HUES64 (cell line): ENCODE results near the gene GSK3B.

Experiments
- H3K27ac ChIP-seq: 2 replicates; pipeline ENCODE4 v1.7.0; 2013; ENCODE audit warnings: low read depth, low read length, inconsistent platforms
- H3K27me3 ChIP-seq: 2 replicates; pipeline ENCODE4 v1.6.1; 2013; ENCODE audit warnings: mild to moderate bottlenecking, low read length; ENCODE audit not compliant: insufficient read depth
- H3K36me3 ChIP-seq: 2 replicates; pipeline ENCODE4 v1.6.1; 2013; ENCODE audit warnings: mild to moderate bottlenecking, low read length; ENCODE audit not compliant: insufficient read depth
- H3K4me1 ChIP-seq: 2 replicates; pipeline ENCODE4 v1.6.1; 2013; ENCODE audit warnings: mild to moderate bottlenecking, low read length, moderate library complexity; ENCODE audit not compliant: insufficient read depth
- H3K4me3 ChIP-seq: 2 replicates; pipeline ENCODE4 v1.5.1; 2013; ENCODE audit warnings: mild to moderate bottlenecking, low read length, moderate library complexity
- H3K9ac ChIP-seq: 2 replicates; pipeline ENCODE4 v1.6.1; 2013; ENCODE audit warnings: mild to moderate bottlenecking, low read depth, low read length
- H3K9me3 ChIP-seq: 2 replicates; pipeline ENCODE4 v1.6.1; 2013; ENCODE audit warnings: low read depth, low read length; ENCODE audit not compliant: insufficient read depth
- WGBS: fragments of 150-250, 120-280 bp; methylation state at CpG from one replicate; pipeline ENCODE4 v1.1.7; 2013; ENCODE audit warnings: missing lambda C conversion rate; 5-methylcytosine and 5-hydroxymethylcytosine counted together

GSK3B gene

DNA sequence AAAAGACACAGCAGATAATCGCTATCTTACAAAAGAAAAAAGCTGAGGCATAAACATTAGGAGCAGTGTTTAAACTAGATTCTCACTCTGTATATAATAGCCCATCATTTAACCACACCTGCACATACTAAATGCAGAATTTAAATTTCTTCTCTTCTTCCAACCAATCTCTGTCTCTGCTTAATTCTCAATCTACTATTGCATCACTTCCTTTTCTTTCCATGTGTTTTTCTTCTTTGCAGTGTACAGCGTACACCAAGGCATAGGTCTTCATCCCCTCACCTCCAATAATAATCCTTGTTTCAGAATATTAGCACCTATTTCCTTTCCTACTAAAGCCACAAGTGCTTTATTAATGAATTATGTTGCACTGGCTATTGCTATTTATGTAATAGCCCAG is 221.5 kb downstream of the GSK3B start:
- Histone ChIP-seq H3K27ac (no peak overlapping the region), H3K4me3 (no peak overlapping the region), H3K9ac (no peak overlapping the region), H3K9me3 (no peaks in the 10 kb centered on the region), H3K4me1 (peaks cover 18% of the 10 kb centered on the region), H3K36me3 (peaks cover 17% of the 10 kb centered on the region; the same call in 1 of the 2 replicates), H3K27me3 (no peaks in the 10 kb centered on the region)
- 95% methylated on average over 2 of the region's 2 CpGs for WGBS

DNA sequence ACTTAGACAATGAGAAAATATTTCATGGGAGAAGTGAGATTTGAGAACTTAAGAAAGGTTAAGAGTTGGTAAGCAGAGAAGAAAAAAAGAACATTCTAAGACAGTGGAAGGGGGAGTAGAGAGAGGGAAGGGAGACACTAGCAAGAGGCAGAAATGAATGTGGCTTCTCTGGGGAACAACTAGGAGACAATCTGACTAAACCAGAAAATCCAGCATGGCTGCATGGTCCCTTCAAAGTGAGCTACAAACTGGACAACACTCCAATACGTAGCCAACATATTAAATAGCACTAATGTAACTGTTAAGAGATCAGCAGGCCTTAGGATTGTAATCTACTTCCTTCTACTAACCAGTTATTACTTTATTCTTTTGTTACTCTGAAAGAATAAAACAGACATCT is 222.7 kb downstream of the GSK3B start:
- H3K9me3 ChIP-seq: no peaks in the 10 kb centered on the region
- no peak overlapping the region for H3K4me3 ChIP-seq
- H3K27me3 ChIP-seq: no peaks in the 10 kb centered on the region
- peaks cover 11% of the 10 kb centered on the region for H3K4me1 ChIP-seq
- WGBS: 88% methylated on average over 1 of the region's 1 CpG
- H3K9ac ChIP-seq: no peak overlapping the region
- peaks cover 17% of the 10 kb centered on the region for H3K36me3 ChIP-seq
- no peak overlapping the region for H3K27ac ChIP-seq

DNA sequence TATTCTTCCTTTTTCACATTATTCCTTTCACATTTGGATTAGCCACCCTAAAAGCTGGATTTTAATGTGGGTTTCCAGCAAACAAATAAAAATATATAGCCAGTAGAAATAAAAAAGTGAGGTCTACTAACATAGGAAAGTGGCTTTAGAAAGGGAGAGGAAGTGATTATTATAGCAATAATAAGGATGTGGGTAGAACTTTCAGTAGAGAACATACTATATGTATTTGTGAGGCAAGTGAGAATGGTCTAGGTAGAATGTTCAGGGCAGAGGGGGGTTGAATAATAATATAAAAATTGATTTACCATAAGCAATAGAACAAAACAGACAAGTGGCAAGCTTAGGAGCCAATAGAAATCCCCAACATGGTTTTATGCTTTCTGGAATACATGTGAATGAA is 223.7 kb downstream of the GSK3B start:
- Histone ChIP-seq H3K4me3 (no peak overlapping the region), H3K27me3 (no peaks in the 10 kb centered on the region), H3K9ac (no peak overlapping the region), H3K4me1 (peaks cover under 1% of the 10 kb centered on the region; the same call in 1 of the 2 replicates), H3K27ac (no peak overlapping the region), H3K36me3 (peaks cover 20% of the 10 kb centered on the region), H3K9me3 (no peaks in the 10 kb centered on the region)

DNA sequence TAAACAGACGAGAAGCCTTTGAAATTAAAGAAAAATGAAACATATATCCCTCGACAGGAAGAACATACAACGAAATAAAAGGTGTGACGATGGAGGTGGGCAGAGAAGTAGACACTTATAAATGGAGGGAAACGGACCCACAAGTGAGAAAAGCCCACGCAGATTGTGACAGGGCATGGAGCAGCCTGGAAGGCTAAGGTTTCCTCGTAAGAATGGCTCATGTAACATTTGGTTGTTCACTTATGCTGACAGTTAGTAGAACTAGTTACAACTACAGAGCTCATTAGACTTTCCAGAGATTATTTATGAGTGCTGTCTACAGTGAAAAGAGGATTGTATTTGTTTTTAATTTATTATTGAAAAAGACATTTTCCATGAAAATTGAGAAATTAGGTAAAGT is 229.8 kb downstream of the GSK3B start:
- Histone ChIP-seq H3K4me1 (no peaks in the 10 kb centered on the region), H3K4me3 (no peak overlapping the region), H3K9me3 (no peaks in the 10 kb centered on the region), H3K9ac (no peak overlapping the region), H3K27ac (no peak overlapping the region), H3K27me3 (no peaks in the 10 kb centered on the region), H3K36me3 (peaks cover 39% of the 10 kb centered on the region)
- WGBS: 96% methylated on average over 7 of the region's 7 CpGs

DNA sequence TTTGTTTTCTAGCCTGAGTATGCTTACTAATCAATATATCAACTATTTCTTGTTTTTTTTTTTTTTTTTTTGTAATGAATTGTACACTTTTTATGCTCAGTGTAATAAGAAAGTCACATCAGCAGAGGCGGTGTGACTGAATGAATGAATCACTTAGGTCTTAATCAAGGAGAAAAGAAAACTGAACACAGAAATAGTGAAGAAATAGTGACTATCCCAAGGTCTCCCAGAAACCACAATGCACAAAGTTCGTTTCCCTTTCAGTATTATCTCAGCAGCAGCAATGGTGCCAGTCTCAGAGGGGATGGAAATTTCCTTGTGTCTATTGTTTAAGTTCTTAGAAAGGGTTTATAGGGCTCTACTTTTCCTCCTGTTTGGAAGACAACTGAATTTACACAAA is 231.6 kb downstream of the GSK3B start:
- peaks cover 56% of the 10 kb centered on the region for H3K36me3 ChIP-seq
- H3K4me1 ChIP-seq: no peaks in the 10 kb centered on the region
- WGBS: 100% methylated on average over 2 of the region's 2 CpGs

DNA sequence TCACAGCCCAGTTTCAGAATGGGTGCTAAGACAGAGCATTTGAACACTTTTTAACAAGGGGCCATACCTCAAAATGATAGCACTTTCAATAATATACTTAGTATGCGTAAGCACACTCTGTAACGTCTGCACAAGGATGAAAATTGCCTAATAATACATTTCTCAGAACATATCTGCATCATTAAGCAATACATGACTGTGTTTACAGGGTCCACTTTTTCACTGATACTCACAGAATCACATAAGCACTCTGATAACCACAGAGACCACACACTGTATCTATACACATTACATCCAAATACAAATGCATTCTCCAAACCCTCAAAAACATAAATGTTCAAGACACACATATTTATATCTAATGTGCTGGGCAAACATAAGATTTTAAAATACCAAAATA is 232.6 kb downstream of the GSK3B start:
- WGBS: 98% methylated on average over 2 of the region's 2 CpGs
- Histone ChIP-seq H3K27me3 (no peaks in the 10 kb centered on the region), H3K9ac (no peak overlapping the region), H3K4me3 (no peak overlapping the region), H3K27ac (no peak overlapping the region), H3K4me1 (no peaks in the 10 kb centered on the region), H3K36me3 (peaks cover 65% of the 10 kb centered on the region), H3K9me3 (peaks cover 6% of the 10 kb centered on the region; the same call in 1 of the 2 replicates)

More for the DNA sequence above, 231.6 kb downstream of the GSK3B start:
- Histone ChIP-seq H3K27ac (no peak overlapping the region), H3K4me3 (no peak overlapping the region), H3K27me3 (no peaks in the 10 kb centered on the region), H3K9me3 (peaks cover 6% of the 10 kb centered on the region; the same call in 1 of the 2 replicates), H3K9ac (no peak overlapping the region)

DNA sequence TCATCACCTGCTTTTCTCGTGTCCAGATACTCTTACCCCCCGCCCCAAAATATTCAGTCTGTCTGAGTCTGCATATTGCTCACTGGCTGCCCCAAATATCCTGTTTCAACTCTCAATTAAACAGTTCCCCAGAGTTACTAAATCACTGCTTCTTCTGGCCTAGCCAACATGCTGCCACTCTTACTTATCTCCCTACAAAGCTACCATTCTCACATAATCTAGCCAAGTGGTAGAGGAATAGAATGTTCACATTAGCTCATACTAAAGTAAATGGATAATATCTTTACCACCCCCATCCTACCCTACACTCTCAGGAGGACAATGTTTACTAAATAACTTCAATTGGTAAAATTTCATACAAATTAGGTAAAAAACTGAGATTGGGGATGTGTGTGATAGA is 234.5 kb downstream of the GSK3B start:
- 95% methylated on average over 2 of the region's 2 CpGs for WGBS

DNA sequence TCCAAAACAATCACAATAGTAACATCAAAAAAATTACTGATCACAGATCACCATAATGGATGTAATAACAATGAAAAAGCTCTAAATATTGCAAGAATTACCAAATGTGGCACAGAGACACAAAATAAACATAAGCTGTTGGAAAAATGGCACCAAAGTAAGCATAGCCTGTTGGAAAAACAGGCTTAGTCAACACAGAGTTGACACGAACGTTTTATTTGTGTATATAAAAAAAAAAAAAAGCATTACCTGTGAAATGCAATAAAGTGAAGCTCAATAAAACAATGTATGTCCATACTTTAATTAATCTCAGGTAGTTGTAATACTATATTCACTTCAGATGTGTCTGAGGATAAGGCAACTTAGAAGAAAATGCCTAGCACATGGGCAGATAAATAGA is 235.3 kb downstream of the GSK3B start:
- Histone ChIP-seq H3K4me3 (no peak overlapping the region), H3K9me3 (peaks cover 6% of the 10 kb centered on the region; the same call in 1 of the 2 replicates), H3K36me3 (peaks cover 63% of the 10 kb centered on the region), H3K4me1 (no peaks in the 10 kb centered on the region), H3K9ac (no peak overlapping the region), H3K27me3 (no peaks in the 10 kb centered on the region), H3K27ac (no peak overlapping the region)
- 100% methylated on average over 2 of the region's 2 CpGs for WGBS

More for the DNA sequence above, 234.5 kb downstream of the GSK3B start:
- Histone ChIP-seq H3K4me1 (no peaks in the 10 kb centered on the region), H3K27me3 (no peaks in the 10 kb centered on the region), H3K36me3 (peaks cover 69% of the 10 kb centered on the region), H3K4me3 (no peak overlapping the region), H3K9me3 (peaks cover 6% of the 10 kb centered on the region; the same call in 1 of the 2 replicates), H3K9ac (no peak overlapping the region), H3K27ac (no peak overlapping the region)

DNA sequence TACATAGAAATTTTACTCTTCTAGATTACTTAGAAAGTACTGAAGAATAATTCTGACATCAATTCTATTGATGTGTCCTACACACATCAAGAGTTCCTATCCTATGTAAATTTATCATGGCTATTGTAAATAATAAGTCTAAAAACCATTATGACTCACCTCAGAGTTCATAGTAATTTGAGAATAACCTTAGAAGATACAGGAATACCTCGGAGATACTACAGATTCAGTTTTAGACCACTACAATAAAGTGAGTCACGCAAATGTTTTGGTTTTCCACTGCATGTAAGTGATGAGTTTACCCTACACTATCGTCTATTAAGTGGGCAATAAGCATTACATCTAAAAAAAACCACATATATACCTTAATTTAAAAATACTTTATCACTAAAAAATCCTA is 237.6 kb downstream of the GSK3B start:
- no peak overlapping the region for H3K9ac ChIP-seq
- peaks cover 6% of the 10 kb centered on the region; the same call in 1 of the 2 replicates for H3K9me3 ChIP-seq
- no peaks in the 10 kb centered on the region for H3K4me1 ChIP-seq
- H3K27ac ChIP-seq: no peak overlapping the region
- H3K4me3 ChIP-seq: no peak overlapping the region
- 100% methylated on average over 3 of the region's 3 CpGs for WGBS
- H3K27me3 ChIP-seq: no peaks in the 10 kb centered on the region
- H3K36me3 ChIP-seq: peaks cover 44% of the 10 kb centered on the region

DNA sequence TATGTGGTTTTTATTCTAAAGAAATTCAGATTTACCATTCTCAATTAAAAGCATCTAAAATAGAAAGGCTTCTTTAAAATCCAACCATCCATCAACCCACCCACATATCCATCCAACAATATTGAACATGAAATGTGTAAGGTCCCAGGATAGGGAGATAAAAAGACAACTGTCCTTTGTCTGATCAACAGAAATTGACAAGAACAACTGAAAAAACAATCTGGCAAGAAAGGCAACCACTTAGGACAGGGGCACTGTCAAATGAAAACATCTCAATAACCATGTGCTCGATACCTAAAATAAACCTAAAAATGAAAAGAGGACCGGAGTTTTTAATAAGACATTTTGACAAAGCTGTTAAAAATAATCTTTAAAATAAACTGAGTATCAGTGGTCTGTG is 245.1 kb downstream of the GSK3B start:
- no peak overlapping the region for H3K27ac ChIP-seq
- H3K4me1 ChIP-seq: no peaks in the 10 kb centered on the region
- 87% methylated on average over 2 of the region's 2 CpGs for WGBS

DNA sequence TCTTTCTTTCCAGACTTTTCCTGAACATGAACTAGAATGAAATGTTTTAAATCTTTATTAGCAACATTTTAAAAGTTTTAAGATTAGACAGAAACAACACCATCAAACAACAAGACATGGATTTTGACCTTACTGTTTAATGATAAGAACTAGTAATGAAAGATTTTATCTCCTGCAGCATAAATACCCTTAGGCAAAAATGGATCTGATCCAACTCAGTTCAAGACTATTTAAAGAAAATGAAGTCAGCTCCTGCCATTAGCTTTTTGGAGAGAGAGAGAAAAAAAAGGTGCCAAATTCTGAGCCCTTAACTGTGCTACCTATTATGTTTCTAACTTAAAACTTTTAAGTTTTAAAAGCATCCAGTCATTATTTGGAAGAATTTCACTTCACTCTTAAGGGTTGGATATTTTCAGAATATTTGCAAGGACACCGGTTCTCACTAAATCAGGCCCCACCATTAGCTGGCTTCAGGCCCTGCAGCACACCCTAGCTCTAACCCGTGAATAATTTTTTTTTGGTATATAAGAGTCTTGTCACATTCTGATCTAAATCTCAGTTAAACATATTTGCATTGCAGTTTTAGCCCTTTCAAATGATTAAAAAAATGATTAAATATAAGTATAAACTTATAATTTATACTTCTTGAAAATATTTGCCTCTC is 252.3 kb downstream of the GSK3B start:
- no peak overlapping the region for H3K4me3 ChIP-seq
- peaks cover 30% of the 10 kb centered on the region; the same call in 1 of the 2 replicates for H3K36me3 ChIP-seq
- no peaks in the 10 kb centered on the region for H3K9me3 ChIP-seq
- H3K27me3 ChIP-seq: no peaks in the 10 kb centered on the region
- 100% methylated on average over 1 of the region's 2 CpGs for WGBS
- no peak overlapping the region for H3K9ac ChIP-seq
- no peak overlapping the region for H3K27ac ChIP-seq
- no peaks in the 10 kb centered on the region for H3K4me1 ChIP-seq

More for the DNA sequence above, 245.1 kb downstream of the GSK3B start:
- Histone ChIP-seq H3K4me3 (no peak overlapping the region), H3K9me3 (no peaks in the 10 kb centered on the region), H3K36me3 (peaks cover 6% of the 10 kb centered on the region; the same call in 1 of the 2 replicates), H3K9ac (no peak overlapping the region), H3K27me3 (no peaks in the 10 kb centered on the region)

DNA sequence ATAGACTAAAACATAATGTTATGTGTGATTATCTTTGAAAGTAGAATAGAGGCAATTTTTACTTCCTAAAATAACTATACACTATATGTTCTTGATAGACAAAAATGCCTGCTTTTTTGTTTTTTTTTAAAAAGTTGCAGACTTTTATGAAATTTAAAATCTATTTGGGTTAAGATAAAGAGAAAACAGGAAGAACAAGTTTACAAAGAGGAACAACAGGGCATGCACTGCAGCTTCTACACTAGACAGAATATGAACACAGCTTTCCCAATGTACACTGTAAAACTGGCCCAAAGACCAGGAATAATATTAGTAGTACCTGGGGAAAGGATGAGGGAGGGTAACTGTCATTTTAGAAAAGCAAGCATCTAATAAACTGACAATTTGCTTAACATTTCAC is 258.7 kb downstream of the GSK3B start:
- H3K27ac ChIP-seq: no peak overlapping the region
- peaks cover 3% of the 10 kb centered on the region for H3K4me1 ChIP-seq
- no peak overlapping the region for H3K9ac ChIP-seq
- no peak overlapping the region for H3K4me3 ChIP-seq
- no peaks in the 10 kb centered on the region for H3K9me3 ChIP-seq
- H3K36me3 ChIP-seq: peaks cover 13% of the 10 kb centered on the region; the same call in 1 of the 2 replicates
- no peaks in the 10 kb centered on the region for H3K27me3 ChIP-seq
